GM18868 (cell line): ENCODE measurements around the gene CCDC88B.
"Not testable (repeated sequence)": the region's sequence is repeated elsewhere in the genome, so short reads cannot be mapped to it uniquely, and the experiment has no call there.

ENCODE experiments used
- ATAC-seq: cut with Tn5 transposase; IDR thresholded peaks from one replicate; pipeline ENCODE4 v1.9.1; 2021; ENCODE audit warnings: mild to moderate bottlenecking, moderate library complexity; ENCODE audit not compliant: unreplicated experiment

Gene CCDC88B

DNA sequence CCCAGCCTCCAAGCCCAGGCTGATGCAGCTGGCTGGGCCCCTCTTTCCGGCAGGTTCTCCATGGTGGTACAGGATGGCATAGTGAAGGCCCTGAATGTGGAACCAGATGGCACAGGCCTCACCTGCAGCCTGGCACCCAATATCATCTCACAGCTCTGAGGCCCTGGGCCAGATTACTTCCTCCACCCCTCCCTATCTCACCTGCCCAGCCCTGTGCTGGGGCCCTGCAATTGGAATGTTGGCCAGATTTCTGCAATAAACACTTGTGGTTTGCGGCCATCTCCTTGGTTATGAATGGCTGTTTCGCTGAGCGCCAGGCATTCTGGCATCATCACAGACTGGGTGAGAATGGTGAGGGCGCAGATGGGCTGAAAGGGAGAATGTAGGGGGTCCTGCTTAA lies 18.5 kb upstream of the CCDC88B start:
- ATAC-seq, result no peak

DNA sequence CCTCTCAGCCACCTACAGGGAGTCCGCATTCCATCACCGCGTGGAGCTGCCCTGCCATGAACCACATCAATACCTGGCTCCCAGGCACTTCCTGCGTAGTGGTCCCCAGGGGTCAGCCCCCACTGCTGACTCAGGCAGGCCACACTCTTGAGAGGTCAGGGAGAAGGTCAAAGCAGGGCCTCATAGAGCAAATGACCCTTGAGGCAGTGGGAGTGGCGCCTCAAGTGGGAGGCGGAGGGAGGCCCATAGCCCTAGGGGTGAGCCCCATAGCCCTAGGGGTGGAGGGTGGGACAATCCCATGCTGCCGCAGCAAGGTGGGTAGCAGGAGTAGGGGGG lies 17.1 kb upstream of the CCDC88B start:
- ATAC-seq, result no peak

DNA sequence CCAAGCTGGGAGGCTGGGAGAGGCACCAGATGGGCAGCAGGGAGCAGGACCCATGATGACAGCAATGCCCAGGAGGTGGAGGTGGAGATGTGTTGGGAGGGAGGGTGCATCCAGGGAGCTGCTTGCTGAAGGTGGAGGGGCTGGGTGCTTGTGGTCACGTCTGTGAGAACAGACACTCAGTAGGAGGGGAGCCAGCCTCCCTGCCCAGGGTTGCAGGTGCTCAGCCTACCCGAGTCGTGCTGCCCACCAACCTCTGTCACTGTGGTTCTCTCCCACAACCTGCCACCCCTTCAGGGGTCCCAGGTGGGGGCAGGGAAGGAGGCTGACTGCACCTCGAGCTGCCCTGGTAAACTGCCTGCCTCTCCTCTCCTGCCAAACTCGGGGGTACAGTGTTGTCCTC lies 16.6 kb upstream of the CCDC88B start:
- ATAC-seq, result no peak

DNA sequence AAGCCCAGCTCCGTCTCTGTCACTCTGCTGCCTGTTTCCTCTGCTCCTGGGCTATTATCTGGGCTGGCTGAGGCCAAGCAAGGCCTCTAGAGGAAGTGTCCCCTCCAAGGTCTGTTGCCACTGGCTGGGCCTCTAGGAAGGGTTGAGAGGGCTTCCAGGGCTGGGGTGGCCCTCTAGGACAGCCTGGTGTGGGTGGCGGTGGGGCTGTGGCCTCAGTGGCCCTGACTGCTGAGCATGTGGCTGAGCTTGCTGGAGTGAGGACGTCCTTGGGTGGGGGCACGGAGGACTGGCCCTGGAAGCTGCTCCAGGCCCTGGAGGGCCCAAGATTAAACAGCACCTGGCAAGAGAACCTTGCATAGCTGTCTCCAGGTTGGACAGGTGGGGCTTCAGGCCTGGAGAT lies 16.0 kb upstream of the CCDC88B start:
- ATAC-seq, result not testable (repeated sequence)

DNA sequence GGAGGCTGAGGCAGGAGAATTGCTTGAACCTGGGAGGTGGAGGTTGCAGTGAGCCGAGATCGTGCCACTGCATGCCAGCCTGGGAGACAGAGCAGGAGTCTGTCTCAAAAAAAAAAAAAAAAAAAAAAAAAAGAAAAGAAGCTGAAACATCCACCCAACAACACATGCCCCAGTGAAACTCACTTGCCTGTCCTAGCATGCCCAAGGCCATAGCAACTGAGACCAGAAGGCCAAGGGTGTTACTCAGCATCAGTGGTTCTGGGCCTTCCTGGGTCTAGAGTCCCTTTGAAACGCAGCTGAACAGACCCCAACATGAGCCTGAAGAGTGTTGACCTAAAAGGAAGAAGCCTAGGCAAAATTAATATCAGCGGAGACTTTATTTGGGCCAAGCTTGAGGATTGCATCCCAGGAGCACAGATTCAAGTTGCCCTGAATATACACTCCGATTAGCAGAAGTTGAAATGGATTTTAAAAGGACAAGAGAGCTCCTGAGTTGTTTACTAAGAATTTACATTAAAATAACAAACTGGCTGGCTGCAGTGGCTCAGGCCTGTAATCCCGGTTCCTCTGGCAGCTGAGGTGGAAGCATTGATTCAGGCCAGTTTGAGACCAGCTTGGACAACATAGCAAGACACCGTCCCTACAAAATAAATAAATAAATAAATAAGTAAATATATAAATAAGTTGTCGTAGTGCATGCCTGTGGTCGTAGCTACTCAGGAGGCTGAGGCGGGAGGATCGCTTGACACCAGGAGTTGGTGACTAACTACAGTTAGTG lies 15.1 kb upstream of the CCDC88B start:
- no peak for ATAC-seq

DNA sequence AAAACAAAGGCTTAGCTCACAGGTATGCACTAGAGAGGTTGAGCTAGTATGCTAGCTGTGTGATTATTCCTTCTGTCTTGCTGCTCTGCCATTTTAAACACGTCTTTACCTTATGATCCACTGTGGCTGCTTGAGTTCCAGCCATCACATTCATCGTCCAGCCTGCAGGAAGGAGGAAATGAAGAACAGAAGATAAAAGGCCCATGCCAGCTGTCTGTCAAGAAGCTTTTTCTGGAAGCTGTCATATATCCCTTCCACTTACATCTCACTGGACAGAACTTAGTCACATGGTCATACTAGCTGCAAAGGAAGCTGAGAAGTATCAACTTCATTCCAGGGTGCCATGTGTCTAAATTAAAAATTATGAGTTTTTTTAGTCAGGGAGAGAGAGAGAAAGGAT lies 12.6 kb upstream of the CCDC88B start:
- no peak for ATAC-seq

DNA sequence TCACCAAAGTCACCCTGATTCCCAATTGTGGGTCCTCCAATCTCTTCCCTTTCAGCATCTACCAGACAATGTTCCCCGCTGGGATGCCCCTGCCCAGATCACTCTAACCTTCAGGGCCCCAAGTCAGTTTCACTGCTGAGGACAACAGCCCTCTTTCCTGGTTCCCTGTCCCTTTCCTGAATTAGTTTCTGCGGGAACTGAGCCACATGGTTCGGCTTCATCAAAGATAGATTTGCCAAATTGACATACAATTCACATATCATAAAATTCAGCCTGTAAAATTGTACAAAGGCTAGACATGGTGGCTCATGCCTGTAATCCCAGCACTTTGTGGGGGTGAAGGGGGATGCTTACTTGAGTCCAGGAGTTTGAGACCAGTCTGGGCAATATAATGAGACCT lies 12.0 kb upstream of the CCDC88B start:
- no peak for ATAC-seq

DNA sequence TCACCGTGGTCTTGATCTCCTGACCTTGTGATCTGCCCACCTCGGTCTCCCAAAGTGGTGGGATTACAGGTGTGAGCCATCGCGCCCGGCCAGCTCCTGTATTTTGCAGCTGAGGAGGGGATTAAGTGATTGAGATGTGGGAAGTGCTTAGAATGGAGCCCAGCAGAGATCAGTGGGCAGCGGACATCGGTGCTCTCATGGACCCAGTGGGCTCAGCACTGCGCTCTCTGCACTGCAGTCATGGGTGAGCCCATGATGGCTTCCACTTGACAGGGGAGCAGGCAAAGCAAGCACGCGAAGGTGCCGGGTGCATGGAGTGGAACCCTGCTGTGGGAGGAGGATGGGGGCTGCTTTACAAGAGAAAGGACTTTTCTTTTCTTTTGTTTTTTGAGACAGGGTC lies 9.1 kb upstream of the CCDC88B start:
- ATAC-seq, result no peak

DNA sequence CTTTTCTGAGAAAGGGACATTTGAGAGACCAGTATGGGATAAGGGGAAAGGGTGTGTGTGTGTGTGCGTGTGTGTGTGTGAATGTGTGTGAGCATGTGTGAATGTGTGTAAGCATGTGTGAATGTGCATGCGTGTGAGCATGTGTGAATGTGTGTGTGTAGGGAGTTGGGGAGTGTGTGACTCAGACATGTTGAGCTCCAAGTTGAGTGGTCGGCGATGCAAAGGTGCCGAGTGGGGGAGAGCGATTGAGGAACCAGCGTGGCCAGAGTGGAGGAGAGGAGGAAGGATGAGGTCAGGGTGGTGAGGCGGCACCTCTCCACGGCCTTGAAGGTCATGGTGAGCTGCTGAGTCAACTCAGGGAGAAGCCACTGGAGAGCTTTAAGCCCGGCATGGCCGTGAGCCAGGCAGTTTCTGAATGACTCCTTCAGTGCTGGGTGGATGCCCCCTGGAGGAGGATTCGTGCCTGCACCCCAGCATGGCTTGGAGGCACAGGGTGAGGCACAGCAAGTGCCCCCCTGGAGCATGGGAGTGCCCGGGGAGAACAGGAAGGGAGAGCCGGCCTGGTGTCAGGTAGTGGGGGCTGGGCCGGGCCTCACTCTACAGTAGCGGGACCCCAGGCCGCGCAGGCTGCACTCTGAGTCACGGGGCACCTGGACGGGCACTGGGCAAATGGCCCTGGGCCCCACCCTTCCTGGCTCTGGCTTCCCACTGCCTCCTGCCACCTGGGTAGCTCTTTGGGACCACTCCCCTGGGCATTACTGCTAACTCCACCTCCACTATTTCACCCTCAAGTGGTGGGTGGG lies 8.2 kb upstream of the CCDC88B start:
- ATAC-seq, result peak; percentile 46

DNA sequence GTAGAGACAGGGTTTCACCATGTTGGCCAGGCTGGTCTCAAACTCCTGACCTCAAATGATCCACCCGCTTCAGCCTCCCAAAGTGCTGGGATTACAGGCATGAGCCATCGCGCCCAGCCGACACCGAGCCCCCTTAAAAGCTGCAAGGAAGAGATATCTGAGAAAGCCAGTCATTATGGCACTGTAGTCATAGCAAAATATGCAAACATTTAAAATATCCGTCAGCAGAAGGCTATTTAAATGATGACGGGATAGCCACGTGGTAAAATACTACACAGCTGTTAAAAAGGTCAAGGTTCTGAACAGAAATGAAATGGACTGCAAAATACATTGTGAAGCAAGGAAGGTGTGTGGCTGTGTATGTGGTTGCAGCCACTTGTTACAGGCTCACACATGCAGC lies 6.4 kb upstream of the CCDC88B start:
- ATAC-seq, result no peak

DNA sequence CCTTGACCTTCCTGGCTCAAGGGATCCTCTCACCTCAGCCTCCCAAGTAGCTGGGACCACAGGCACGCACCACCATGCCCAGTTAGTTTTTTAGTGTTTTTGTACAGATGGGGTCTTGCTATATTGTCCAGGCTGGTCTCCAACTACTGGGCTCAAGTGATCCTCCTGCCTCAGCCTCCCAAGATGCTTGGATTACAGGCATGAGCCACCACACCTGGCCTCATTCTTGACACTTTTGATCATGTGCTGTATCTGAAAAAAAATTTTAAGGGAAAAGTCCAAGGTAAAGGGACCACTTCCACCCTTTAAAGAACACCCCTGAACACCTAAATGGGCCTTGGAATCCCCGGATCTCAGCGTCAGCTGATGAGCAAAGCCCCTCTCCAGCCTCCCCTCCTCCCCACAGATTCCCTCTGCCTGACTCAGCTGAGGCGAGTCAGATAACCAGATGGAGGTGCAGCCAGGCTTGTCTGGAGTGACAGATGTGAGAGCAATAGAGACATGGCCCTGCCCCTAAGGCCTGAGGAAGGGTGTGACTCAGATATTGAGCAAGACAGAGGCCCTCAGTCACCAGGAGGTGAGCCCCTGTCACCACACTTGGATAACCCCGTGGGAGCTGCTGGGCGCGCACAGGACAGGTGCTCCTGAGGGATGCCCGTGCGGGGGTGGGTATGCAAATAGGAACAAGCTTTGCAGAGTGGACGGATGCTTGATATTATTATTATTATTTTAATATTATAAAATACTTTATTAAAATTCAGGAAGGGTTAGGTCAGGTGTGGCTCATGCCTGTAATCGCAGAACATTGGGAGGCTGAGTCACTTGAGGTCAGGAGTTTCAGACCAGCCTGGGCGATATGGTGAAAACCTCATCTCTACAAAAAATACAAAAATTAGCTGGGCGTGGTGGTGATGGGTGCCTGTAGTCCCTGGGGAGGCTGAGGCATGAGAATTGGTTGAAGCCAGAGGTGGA lies 5.0 kb upstream of the CCDC88B start:
- peak; percentile 81 for ATAC-seq

DNA sequence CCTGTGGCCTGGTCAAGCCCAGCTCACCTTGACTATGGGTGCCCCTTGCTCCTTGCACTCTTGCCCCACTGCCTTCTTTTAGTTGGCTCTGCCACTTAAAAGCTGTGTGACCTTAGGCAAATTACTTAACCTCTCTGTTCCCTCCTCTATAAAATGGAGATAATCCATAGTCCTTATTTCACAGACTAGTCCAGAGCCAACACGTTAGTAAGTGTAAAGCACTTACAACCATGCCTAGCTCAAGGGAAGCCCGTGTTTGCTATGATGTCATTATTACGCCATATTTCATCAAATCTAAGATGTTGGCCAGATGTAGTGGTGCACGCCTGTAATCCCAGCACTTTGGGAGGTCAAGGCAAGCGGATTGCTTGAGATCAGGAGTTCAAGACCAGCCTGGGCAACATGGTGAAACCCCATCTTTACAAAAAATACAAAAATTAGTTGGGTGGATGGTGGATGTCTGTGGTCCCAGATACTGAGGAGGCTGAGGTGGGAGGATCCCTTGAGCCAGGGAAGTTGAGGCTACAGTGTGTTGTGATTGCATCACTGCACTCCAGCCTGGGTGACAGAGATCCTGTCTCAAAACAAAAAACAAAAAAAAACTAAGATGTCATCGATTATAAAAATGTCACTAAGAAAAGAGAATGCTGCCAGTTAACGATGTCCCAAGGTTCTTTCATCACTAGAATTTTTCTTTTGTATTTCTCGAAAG lies 2.3 kb upstream of the CCDC88B start:
- no peak for ATAC-seq

DNA sequence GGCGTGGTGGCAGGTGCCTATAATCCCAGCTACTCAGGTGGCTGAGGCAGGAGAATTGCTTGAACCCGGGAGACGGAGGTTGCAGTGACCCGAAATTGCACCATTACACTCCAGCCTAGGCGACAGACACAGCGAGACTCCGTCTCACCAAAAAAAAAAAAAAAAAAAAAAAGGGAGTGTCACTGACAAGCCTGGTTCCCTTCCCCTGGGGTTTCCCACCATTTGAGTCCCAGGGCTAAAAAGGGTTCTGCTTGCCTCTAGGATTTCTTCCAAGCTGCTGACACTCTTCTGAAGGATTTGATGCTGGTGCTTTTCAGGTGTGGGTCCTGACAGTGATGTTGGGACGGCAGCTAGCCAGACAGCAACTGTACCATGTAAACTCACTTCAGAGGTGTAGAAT lies 1.3 kb upstream of the CCDC88B start:
- no peak for ATAC-seq

DNA sequence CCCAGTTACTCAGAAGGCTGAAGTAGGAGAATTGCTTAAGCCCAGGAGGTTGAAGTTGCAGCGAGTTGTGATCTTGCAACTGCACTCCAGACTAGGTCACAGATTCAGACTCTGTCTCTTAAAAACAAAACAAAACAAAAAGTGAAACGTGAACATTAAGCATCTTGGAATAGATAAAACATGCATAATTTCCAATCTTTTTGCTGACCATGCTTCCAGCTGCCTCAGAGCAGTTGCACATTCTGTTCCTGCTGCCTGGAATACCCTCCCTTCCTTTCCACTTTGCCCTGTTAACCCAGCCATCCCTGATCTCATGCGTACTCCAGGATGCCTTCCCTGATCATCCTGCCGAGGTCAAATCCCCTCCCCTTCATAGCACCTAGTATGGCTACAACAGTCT lies 718 bp upstream of the CCDC88B start:
- no peak for ATAC-seq

DNA sequence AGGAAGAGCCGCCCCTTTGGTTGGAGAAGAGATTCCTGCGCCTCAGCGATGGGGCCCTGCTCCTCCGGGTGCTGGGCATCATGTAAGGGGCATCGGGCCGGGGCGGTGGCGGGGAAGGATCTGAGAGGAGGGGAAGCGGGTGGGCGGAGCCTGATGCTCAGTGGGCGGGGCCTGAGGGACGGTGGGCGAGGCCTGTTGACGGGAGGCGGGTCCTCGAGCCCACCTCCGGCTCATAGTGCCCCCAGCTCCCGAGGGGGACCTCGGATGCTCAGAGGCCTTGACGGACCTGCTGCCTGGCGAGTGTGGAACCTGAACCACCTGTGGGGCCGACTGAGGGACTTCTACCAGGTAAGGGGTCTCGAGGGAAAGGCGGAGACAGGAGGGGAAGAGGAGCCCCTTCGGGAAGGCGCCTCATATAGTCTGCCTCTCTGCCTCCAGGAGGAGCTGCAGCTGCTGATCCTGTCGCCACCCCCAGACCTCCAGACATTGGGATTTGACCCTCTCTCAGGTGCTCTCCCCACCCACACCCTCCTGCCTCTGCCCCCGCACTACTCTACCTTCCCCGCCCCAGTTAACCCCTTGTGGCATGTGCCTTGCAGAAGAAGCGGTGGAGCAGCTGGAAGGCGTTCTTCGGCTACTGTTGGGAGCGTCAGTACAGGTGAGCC lies 799 bp downstream of the CCDC88B start:
- peak; percentile 44 for ATAC-seq

DNA sequence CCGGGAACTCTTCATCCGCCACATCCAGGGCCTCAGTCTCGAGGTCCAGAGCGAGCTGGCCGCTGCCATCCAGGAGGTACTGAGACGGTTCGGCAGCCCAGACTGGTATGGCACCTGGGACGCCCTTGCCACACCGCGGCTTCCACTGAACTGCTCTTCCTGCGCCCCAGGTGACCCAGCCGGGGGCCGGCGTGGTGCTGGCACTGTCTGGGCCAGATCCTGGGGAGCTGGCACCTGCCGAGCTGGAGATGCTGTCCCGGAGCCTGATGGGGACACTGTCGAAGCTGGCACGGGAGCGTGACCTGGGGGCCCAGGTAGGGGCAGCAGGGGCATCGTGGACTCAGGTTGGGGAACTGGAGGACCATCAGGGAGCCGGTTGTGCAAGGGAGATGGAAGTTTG lies 1.4 kb downstream of the CCDC88B start:
- ATAC-seq, result no peak

DNA sequence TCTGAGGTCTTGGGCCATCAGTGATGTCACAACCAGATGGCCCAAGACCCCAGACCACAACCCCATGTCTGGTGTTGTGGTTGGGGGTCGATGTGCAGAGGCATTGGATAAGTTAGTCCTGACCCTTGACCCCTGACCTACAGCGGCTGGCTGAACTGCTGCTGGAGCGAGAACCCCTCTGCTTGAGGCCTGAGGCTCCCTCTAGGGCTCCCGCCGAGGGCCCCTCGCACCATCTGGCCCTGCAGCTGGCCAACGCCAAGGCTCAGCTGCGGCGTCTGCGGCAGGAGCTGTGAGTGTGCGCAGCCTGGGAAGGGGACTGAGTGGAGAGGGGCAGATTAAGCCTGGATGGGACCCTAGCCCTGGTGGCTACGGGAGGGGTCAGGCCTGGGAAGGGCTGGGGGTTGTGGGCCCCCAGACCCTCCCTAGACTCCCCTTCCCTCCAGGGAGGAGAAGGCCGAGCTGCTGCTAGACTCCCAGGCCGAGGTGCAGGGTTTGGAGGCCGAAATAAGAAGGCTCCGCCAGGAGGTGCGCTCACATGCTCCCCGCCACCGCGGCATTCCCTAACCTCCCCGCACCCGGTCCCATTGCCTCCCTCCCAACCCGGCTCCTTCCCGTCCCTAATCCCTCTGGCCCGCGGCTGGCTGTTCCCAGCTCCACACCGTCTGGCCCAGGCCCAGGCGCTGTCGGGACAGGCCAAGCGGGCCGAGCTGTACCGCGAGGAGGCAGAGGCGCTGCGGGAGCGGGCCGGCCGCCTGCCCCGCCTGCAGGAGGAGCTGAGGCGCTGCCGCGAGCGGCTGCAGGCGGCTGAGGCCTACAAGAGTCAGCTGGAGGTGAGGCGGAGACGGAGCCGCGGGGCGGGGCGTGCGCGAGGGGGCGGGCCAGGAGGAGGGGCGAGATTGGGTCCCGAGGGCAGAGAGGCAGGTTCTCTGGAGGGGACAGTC lies 2.1 kb downstream of the CCDC88B start:
- ATAC-seq, result no peak

DNA sequence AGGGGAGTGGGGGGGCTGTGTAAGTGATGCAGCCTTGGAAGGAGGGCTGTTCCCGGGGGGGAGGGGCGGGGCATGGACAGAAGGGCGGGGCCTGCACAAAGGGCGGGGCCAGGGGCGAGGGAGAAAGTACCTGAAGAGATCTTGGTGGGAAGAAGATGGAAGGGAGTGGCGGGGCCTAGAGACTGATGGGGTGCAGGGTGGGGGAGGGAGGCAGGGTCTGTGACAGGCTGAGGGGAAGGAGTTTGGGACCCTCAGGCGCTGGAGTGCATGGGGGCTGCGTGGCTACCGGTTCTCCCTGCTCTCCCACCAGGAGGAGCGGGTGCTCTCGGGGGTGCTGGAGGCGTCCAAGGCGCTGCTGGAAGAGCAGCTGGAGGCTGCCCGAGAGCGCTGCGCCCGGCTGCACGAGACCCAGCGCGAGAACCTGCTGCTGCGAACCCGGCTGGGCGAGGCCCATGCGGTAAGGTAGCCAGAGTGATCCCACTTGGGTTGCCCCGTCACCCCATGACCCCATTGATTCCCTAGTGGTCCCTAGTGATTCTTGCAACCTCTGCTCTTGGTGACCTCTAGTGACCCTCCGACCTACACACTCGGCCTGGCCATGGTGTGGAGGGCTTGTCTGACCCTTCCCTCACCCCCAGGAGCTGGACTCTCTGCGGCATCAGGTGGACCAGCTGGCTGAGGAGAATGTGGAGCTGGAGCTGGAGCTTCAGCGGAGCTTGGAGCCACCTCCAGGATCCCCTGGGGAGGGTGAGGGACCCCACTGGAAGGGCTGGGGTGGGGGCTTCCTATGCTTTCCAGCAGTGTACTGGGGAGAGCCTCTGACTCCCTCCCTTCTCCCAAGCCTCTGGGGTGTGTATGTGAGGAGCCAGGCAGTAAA lies 3.1 kb downstream of the CCDC88B start:
- no peak for ATAC-seq
